ENCODE data around the gene CLEC16A.

Gene CLEC16A

GRCh38 chr16:10919003-10919351 is 25.4 kb upstream of the CLEC16A start:
- H3K79me2 ChIP-seq (ENCODE audit: control insufficient read depth, low read length): no peaks in the 10 kb centered on the region
- no peaks in the 10 kb centered on the region for H3K9me3 ChIP-seq (ENCODE audit: control insufficient read depth, insufficient read depth, low read length)
- H3K27me3 ChIP-seq (ENCODE audit: control insufficient read depth, low read length): no peaks in the 10 kb centered on the region
- no peak overlapping the region for H3K4me3 ChIP-seq (ENCODE audit: low read length)
- H3K9me2 ChIP-seq (replicated peaks; ENCODE audit: control insufficient read depth, low read length): no peaks in the 10 kb centered on the region
- peaks cover 4% of the 10 kb centered on the region; the same call in 1 of the 2 replicates for H3F3A ChIP-seq (ENCODE audit: control insufficient read depth, insufficient read depth)
- no peak overlapping the region for H3K4me2 ChIP-seq (ENCODE audit: low read length)
- no peaks in the 10 kb centered on the region; the same call in 1 of the 2 replicates for H4K20me1 ChIP-seq (ENCODE audit: control insufficient read depth, insufficient read depth, low read depth, low read length)
- no peak overlapping the region for H3K27ac ChIP-seq (ENCODE audit: low read depth, low read length)
- TF ChIP-seq CTCF (IDR thresholded peaks at IDR 0.05; ENCODE audit: low read depth, low read length, poor library complexity, severe bottlenecking): no peak
- TF ChIP-seq EZH2phosphoT487 (IDR thresholded peaks at IDR 0.05; ENCODE audit: borderline replicate concordance, low read length): no peak
- peaks cover 81% of the 10 kb centered on the region for H3K36me3 ChIP-seq (ENCODE audit: control insufficient read depth, low read length)
- H3K4me1 ChIP-seq (ENCODE audit: control insufficient read depth, low read length): peaks cover 26% of the 10 kb centered on the region

GRCh38 chr16:10920726-10921427 is 23.5 kb upstream of the CLEC16A start:
- Histone ChIP-seq H3K4me2 (ENCODE audit: low read length) (no peak overlapping the region), H3K9me3 (ENCODE audit: control insufficient read depth, insufficient read depth, low read length) (no peaks in the 10 kb centered on the region), H4K20me1 (ENCODE audit: control insufficient read depth, insufficient read depth, low read depth, low read length) (no peaks in the 10 kb centered on the region), H3K36me3 (ENCODE audit: control insufficient read depth, low read length) (peaks cover 66% of the 10 kb centered on the region), H3F3A (ENCODE audit: control insufficient read depth, insufficient read depth) (0 out of 2 replicates have a peak, but pooled peaks cover 2% of the 10 kb centered on the region), H3K4me1 (ENCODE audit: control insufficient read depth, low read length) (peaks cover 11% of the 10 kb centered on the region), H3K9me2 (replicated peaks; ENCODE audit: control insufficient read depth, low read length) (no peaks in the 10 kb centered on the region), H3K4me3 (ENCODE audit: low read length) (no peak overlapping the region), H3K27me3 (ENCODE audit: control insufficient read depth, low read length) (no peaks in the 10 kb centered on the region), H3K79me2 (ENCODE audit: control insufficient read depth, low read length) (no peaks in the 10 kb centered on the region), H3K27ac (ENCODE audit: low read depth, low read length) (no peak overlapping the region)
- no peak for TF ChIP-seq CTCF (IDR thresholded peaks at IDR 0.05; ENCODE audit: low read depth, low read length, poor library complexity, severe bottlenecking)
- TF ChIP-seq EZH2phosphoT487 (IDR thresholded peaks at IDR 0.05; ENCODE audit: borderline replicate concordance, low read length): no peak

GRCh38 chr16:10921536-10922327 is 22.6 kb upstream of the CLEC16A start:
- no peaks in the 10 kb centered on the region for H3K79me2 ChIP-seq (ENCODE audit: control insufficient read depth, low read length)
- H3K27me3 ChIP-seq (ENCODE audit: control insufficient read depth, low read length): no peaks in the 10 kb centered on the region
- no peak overlapping the region for H3K27ac ChIP-seq (ENCODE audit: low read depth, low read length)
- no peaks in the 10 kb centered on the region for H4K20me1 ChIP-seq (ENCODE audit: control insufficient read depth, insufficient read depth, low read depth, low read length)
- H3K9me3 ChIP-seq (ENCODE audit: control insufficient read depth, insufficient read depth, low read length): no peaks in the 10 kb centered on the region
- H3K4me2 ChIP-seq (ENCODE audit: low read length): no peak overlapping the region
- no peaks in the 10 kb centered on the region for H3K9me2 ChIP-seq (replicated peaks; ENCODE audit: control insufficient read depth, low read length)
- peaks cover 58% of the 10 kb centered on the region for H3K36me3 ChIP-seq (ENCODE audit: control insufficient read depth, low read length)
- H3K4me1 ChIP-seq (ENCODE audit: control insufficient read depth, low read length): peaks cover 7% of the 10 kb centered on the region
- TF ChIP-seq CTCF (IDR thresholded peaks at IDR 0.05; ENCODE audit: low read depth, low read length, poor library complexity, severe bottlenecking) (no peak), EZH2phosphoT487 (IDR thresholded peaks at IDR 0.05; ENCODE audit: borderline replicate concordance, low read length) (no peak)
- H3K4me3 ChIP-seq (ENCODE audit: low read length): no peak overlapping the region
- H3F3A ChIP-seq (ENCODE audit: control insufficient read depth, insufficient read depth): 0 out of 2 replicates have a peak, but pooled peaks cover 2% of the 10 kb centered on the region
